Neural cell (in vitro differentiated cells): Measurements from ENCODE around the gene TGFBRAP1.

Experiments used
- CTCF ChIP-seq: fragments of 450-650 bp; IDR thresholded peaks from 2 replicates; pipeline ENCODE4 v1.5.1; 2014; ENCODE audit warnings: antibody characterized with exemption, mild to moderate bottlenecking, moderate library complexity; ENCODE audit not compliant: poor library complexity, severe bottlenecking
- EP300 ChIP-seq: fragments of 450-650 bp; conservative IDR thresholded peaks from 2 replicates; pipeline ENCODE4 v1.6.1; 2014; ENCODE audit warnings: antibody characterized with exemption, mild to moderate bottlenecking, moderate library complexity; ENCODE audit not compliant: poor library complexity, severe bottlenecking
- EZH2 ChIP-seq: fragments of 200-600, 300-800 bp; shearing (Covaris generic), sonication (generic); IDR thresholded peaks from 2 replicates; pipeline ENCODE4 v1.6.1; 2014; ENCODE audit warnings: antibody characterized with exemption, low read length, borderline replicate concordance, mild to moderate bottlenecking; ENCODE audit not compliant: insufficient read depth, poor library complexity, severe bottlenecking
- MXI1 ChIP-seq: fragments of 450-650 bp; conservative IDR thresholded peaks from 2 replicates; pipeline ENCODE4 v1.6.1; 2014; ENCODE audit warnings: antibody characterized with exemption, mild to moderate bottlenecking; ENCODE audit not compliant: poor library complexity, severe bottlenecking
- POLR2AphosphoS5 ChIP-seq: IDR thresholded peaks from 2 replicates; pipeline ENCODE4 v1.6.1; 2012
- RAD21 ChIP-seq: fragments of 450-650 bp; conservative IDR thresholded peaks from 2 replicates; pipeline ENCODE4 v1.6.1; 2014; ENCODE audit warnings: antibody characterized with exemption, mild to moderate bottlenecking, moderate library complexity
- REST ChIP-seq: IDR thresholded peaks from 2 replicates; pipeline ENCODE4 v1.6.1; 2012; ENCODE audit warnings: borderline replicate concordance
- SMC3 ChIP-seq: fragments of 450-650 bp; conservative IDR thresholded peaks from 2 replicates; pipeline ENCODE4 v1.6.1; 2014; ENCODE audit warnings: antibody characterized with exemption, mild to moderate bottlenecking, moderate library complexity; ENCODE audit not compliant: poor library complexity
- TAF1 ChIP-seq: IDR thresholded peaks from 2 replicates; pipeline ENCODE4 v1.6.1; 2012; ENCODE audit warnings: low read depth

- TF ChIP-seq CTCF (no peak), MXI1 (no peak), EZH2 (no peak), REST (no peak), SMC3 (no peak), EP300 (no peak), RAD21 (no peak), POLR2AphosphoS5 (no peak), TAF1 (no peak)
These were observed 1.3 kb upstream of the TGFBRAP1 start for GRCh38 chr2:105330681-105331375.
